Fibroblast of upper back skin (primary cell): ENCODE data around the gene CALML3.

Source experiments
- DNase-seq: peaks from one replicate; pipeline ENCODE4 v3.0.0-alpha.2; 2013

The CALML3 gene

DNA sequence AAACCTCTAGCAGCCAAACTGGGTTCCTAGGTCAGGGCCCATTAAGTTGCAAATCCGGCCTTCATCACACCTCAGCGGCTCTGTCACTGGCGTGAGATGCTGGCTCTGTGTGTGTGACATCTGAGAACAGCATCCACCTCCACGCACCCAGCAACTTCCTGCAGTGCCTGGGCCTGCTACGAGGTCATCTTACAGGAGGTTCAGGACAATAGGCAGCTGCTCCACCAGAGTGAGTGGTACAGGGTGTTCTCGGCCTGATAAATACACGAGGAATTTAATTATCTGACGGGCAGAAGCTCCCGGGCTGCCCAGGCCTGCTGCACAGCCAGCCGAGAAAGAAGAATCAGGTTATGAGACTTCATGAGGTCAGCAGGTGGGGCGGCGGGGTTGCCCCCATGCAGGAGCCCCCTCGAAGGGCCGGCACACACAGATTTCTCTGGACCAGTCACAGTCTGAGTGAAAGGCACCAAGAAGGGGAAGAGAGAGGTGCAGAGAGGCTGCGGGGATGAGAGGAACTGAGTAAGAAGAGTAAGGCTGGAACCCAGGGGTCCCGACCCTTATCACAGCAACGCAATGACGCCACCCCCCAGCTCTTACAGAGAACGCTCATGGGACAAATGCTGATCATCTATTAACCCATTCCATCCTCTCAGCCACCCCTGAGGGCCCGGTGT is 49.3 kb downstream of the CALML3 start:
- no peak for DNase-seq

DNA sequence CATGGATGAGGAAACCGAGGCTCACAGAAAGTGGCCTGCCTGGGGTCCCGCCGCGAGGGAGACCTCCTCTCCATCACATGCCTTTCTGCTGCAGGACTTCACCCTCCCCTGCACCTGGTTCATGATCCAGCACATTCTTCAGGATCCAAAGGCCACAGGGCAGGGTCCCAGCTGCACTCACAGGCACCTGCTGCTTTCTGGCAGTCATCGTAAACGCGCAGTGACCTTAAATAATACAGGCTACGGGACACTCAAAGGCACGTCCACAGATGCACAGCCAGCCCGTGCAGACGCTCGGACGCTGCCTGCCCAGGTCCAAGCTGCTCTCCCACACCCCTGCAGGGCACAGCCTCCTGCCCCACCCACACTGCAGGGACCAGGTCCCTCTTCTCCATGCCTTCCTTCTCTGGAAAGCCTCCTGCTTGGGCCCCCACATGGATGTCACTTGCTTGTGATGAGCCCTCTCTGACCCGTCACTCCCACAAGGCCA is 49.9 kb downstream of the CALML3 start:
- no peak for DNase-seq

DNA sequence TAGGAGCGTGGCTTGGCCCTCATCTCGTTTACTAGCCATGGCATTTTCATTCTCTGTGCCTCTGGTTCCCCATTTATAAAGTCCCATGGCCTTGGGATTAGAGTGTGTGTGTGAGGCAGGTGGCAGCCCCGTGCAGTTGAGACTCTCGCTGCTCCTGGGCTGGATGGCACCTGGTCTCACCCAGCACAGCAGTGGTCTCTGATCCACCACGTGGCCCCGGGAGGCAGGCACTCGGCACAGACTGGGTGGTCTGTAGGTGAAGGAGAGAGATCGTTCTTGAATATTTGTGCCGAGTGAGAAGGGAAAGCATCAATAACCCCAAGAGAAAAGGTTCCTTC is 50.4 kb downstream of the CALML3 start:
- no peak for DNase-seq

DNA sequence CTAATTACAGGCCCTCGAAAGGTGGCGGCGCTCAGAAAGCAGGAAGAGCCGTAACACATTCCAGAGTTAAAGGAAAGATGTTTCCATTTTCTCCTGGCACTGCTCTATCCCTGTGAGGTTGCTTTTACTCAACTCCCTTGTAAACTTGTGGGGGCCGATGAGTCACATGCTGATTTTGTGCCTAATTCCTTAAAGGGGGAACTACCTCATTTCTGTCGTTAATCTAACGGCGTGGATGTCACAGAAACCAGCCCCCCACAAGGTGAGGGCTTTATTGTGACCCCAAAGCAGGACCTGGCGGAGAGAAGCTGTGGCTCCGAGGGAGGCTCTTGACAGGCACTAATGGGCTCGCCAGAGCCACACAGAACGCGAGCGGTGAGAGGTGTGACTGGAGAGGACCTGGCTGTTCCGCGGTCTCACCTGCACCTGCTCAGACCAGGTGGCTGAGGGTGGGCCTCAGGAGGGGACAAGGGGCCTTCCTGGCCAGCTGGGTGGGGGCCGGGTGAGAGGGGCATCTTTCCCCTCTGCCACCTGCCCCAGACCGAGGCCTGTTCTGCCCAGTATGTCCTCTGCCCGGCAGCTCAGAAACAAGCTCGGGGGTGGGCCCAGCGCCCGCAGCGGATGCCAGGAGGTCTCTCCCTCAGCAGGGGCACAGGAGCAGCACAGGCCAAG is 50.9 kb downstream of the CALML3 start:
- DNase-seq = peak; percentile 83

DNA sequence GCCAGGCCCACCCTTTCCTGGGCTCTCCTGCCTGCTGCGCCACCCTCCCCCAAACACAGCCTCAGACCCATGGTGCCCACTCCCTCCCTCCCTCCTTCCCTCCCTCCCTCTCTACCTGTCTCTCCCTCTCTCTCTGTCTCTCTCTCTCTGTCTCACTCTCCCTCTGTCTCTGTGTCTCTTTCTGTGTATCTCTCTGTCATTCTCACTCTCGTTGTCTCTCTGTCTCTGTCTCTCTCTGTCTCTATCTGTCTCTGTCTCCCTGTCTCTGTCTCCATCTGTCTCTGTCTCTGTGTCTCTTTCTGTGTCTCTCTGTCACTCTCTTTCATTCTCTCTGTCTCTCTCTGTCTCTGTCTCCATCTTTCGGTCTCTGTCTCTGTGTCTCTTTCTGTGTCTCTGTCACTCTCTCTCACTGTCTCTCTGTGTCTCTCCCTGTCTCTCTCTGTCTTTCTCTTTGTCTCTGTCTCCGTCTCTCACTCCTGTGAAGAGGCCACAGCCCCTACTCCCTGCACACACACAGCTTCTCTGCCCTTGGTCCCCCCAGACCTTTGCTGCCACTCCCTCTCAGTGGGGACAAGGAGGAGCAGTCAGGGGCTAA is 51.5 kb downstream of the CALML3 start:
- DNase-seq = no peak
